OCI-LY3 (cell line): ENCODE data around the gene APOLD1.

Source experiments
- EZH2phosphoT487 ChIP-seq: fragments of 200-600 bp; shearing (Covaris generic); IDR thresholded peaks from 2 replicates; pipeline ENCODE4 v1.6.1; 2018; ENCODE audit warnings: antibody characterized with exemption, mixed run types, low read depth
- TF ChIP-seq, protein P1 (sequence below): fragments of 200-600, 300-600 bp; sonication (generic); IDR thresholded peaks from 2 replicates; pipeline ENCODE4 v1.5.1; 2014; ENCODE audit warnings: antibody characterized with exemption, low read length, low read depth

DNA sequence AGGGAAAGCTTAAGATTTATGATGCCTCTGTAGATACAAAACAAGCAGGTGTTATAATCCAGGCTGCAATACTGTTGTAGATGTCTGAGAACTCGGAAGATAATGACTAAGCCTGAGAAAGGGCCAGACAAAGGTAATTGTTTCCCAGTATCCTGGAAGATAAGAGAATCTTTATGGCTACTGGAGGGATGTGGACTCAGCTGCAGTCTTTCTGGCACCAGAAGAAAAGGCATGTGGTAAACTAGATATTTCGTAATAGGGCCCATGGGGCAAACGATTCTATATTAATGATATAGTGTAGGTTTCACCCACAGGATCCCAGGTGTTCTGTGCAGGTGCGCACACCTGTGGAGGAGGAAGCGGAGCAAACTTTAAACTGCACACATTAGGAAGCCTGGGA, 9.2 kb upstream of the APOLD1 start:
- TF ChIP-seq, protein P1, sequence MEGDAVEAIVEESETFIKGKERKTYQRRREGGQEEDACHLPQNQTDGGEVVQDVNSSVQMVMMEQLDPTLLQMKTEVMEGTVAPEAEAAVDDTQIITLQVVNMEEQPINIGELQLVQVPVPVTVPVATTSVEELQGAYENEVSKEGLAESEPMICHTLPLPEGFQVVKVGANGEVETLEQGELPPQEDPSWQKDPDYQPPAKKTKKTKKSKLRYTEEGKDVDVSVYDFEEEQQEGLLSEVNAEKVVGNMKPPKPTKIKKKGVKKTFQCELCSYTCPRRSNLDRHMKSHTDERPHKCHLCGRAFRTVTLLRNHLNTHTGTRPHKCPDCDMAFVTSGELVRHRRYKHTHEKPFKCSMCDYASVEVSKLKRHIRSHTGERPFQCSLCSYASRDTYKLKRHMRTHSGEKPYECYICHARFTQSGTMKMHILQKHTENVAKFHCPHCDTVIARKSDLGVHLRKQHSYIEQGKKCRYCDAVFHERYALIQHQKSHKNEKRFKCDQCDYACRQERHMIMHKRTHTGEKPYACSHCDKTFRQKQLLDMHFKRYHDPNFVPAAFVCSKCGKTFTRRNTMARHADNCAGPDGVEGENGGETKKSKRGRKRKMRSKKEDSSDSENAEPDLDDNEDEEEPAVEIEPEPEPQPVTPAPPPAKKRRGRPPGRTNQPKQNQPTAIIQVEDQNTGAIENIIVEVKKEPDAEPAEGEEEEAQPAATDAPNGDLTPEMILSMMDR, result no peak
- TF ChIP-seq EZH2phosphoT487, result no peak
